Trophoblast cell (in vitro differentiated cells and primary cell): ENCODE measurements around the gene ADARB2.

ENCODE experiments used
- DNase-seq, 2 donors: peaks; one replicate each; pipeline ENCODE4 v3.0.0-alpha.2; 2016
- H2AFZ ChIP-seq: 2 replicates; pipeline ENCODE4 v1.6.1; 2013; ENCODE audit warnings: low read length, moderate library complexity, mild to moderate bottlenecking; ENCODE audit not compliant: insufficient read depth, poor library complexity
- H2AK5ac ChIP-seq: 2 replicates; pipeline ENCODE4 v1.6.1; 2013; ENCODE audit warnings: mild to moderate bottlenecking, low read length
- H2BK120ac ChIP-seq: 2 replicates; pipeline ENCODE4 v1.6.1; 2013; ENCODE audit warnings: low read length, mild to moderate bottlenecking, moderate library complexity; ENCODE audit not compliant: insufficient read depth, poor library complexity
- H2BK12ac ChIP-seq: 2 replicates; pipeline ENCODE4 v1.6.1; 2013; ENCODE audit warnings: mild to moderate bottlenecking, low read length, moderate library complexity
- H2BK5ac ChIP-seq: 2 replicates; pipeline ENCODE4 v1.6.1; 2013; ENCODE audit warnings: low read length, low read depth, moderate library complexity, mild to moderate bottlenecking; ENCODE audit not compliant: poor library complexity
- H3K14ac ChIP-seq: 2 replicates; pipeline ENCODE4 v1.6.1; 2013; ENCODE audit warnings: mild to moderate bottlenecking, low read length
- H3K18ac ChIP-seq: 2 replicates; pipeline ENCODE4 v1.6.1; 2013; ENCODE audit warnings: mild to moderate bottlenecking, low read length
- H3K23ac ChIP-seq: 2 replicates; pipeline ENCODE4 v1.6.1; 2013; ENCODE audit warnings: low read length
- H3K27ac ChIP-seq: 2 replicates; pipeline ENCODE4 v1.5.1; 2013; ENCODE audit warnings: low read depth, mild to moderate bottlenecking, inconsistent platforms, low read length, moderate library complexity
- H3K27me3 ChIP-seq: 2 replicates; pipeline ENCODE4 v1.6.1; 2013; ENCODE audit warnings: inconsistent platforms, mild to moderate bottlenecking, low read length, moderate library complexity; ENCODE audit not compliant: insufficient read depth
- H3K36me3 ChIP-seq, 2 experiments: 1 replicate in 1 of 2; 2 replicates in 1 of 2; pipeline ENCODE4 v1.6.1; 2013; ENCODE audit warnings: low read length in 2 of 2, mild to moderate bottlenecking in 2 of 2, moderate library complexity in 1 of 2; ENCODE audit not compliant: insufficient read depth in 2 of 2, control insufficient read depth in 1 of 2
- H3K4ac ChIP-seq: 2 replicates; pipeline ENCODE4 v1.6.1; 2013; ENCODE audit warnings: low read depth, mild to moderate bottlenecking, low read length, moderate library complexity
- H3K4me1 ChIP-seq, 2 experiments: 1 replicate in 1 of 2; 2 replicates in 1 of 2; pipeline ENCODE4 v1.6.1; 2013; ENCODE audit warnings: low read length in 2 of 2, mild to moderate bottlenecking in 2 of 2, moderate library complexity in 1 of 2; ENCODE audit not compliant: insufficient read depth in 2 of 2, control insufficient read depth in 1 of 2
- H3K4me2 ChIP-seq: 2 replicates; pipeline ENCODE4 v1.6.1; 2013; ENCODE audit warnings: inconsistent platforms, mild to moderate bottlenecking, low read length, moderate library complexity
- H3K4me3 ChIP-seq: 2 replicates; pipeline ENCODE4 v1.5.1; 2013; ENCODE audit warnings: mild to moderate bottlenecking, low read depth, low read length, inconsistent platforms
- H3K79me1 ChIP-seq: one replicate; pipeline ENCODE4 v1.6.1; 2013; ENCODE audit warnings: low read length
- H3K79me2 ChIP-seq: 2 replicates; pipeline ENCODE4 v1.6.1; 2013; ENCODE audit warnings: low read length, mild to moderate bottlenecking; ENCODE audit not compliant: control insufficient read depth, insufficient read depth, poor library complexity
- H3K9ac ChIP-seq: 2 replicates; pipeline ENCODE4 v1.6.1; 2013; ENCODE audit warnings: mild to moderate bottlenecking, low read length
- H3K9me3 ChIP-seq: 2 replicates; pipeline ENCODE4 v1.6.1; 2013; ENCODE audit warnings: low read depth, mild to moderate bottlenecking, control low read depth, inconsistent platforms, low read length; ENCODE audit not compliant: insufficient read depth
- H4K12ac ChIP-seq: 2 replicates; pipeline ENCODE4 v1.6.1; 2013; ENCODE audit warnings: low read depth, mild to moderate bottlenecking, low read length, moderate library complexity
- H4K8ac ChIP-seq: 2 replicates; pipeline ENCODE4 v1.6.1; 2013; ENCODE audit warnings: low read depth, mild to moderate bottlenecking, low read length, moderate library complexity
- H4K91ac ChIP-seq: one replicate; pipeline ENCODE4 v1.6.1; 2013; ENCODE audit warnings: low read depth, mild to moderate bottlenecking, low read length, moderate library complexity
- WGBS: extraction: QIAGEN DNeasy Blood & Tissue Kit; methylation state at CpG from one replicate; pipeline ENCODE4 v1.1.7; 2013; ENCODE audit warnings: missing lambda C conversion rate; ENCODE audit not compliant: insufficient read length, insufficient coverage; ENCODE audit errors: extremely low coverage; 5-methylcytosine and 5-hydroxymethylcytosine counted together

Gene ADARB2

GRCh38 chr10:1645896-1646295 is 91.4 kb downstream of the ADARB2 start:
- H4K12ac ChIP-seq: no peak overlapping the region
- no peak overlapping the region for H3K14ac ChIP-seq
- H3K36me3 ChIP-seq: no peaks in the 10 kb centered on the region
- H3K27ac ChIP-seq: no peak overlapping the region
- no peak overlapping the region for H3K9ac ChIP-seq
- no peak overlapping the region for H2BK5ac ChIP-seq
- H3K4me3 ChIP-seq: no peak overlapping the region
- H3K23ac ChIP-seq: no peak overlapping the region
- H2BK12ac ChIP-seq: no peak overlapping the region
- peaks cover 2% of the 10 kb centered on the region for H3K9me3 ChIP-seq
- no peaks in the 10 kb centered on the region for H3K79me2 ChIP-seq
- no peak overlapping the region for H2BK120ac ChIP-seq
- no peak for DNase-seq
- no peaks in the 10 kb centered on the region for H3K27me3 ChIP-seq
- no peaks in the 10 kb centered on the region for H3K79me1 ChIP-seq
- no peak overlapping the region for H3K18ac ChIP-seq
- no peak overlapping the region for H4K8ac ChIP-seq
- no peak overlapping the region for H2AFZ ChIP-seq
- no CpG with 5 or more reads among the region's 4 CpGs for WGBS
- no peak overlapping the region for H3K4ac ChIP-seq
- H2AK5ac ChIP-seq: no peak overlapping the region
- H3K4me1 ChIP-seq: no peaks in the 10 kb centered on the region
- no peak overlapping the region for H4K91ac ChIP-seq
- H3K4me2 ChIP-seq: no peak overlapping the region

DNA sequence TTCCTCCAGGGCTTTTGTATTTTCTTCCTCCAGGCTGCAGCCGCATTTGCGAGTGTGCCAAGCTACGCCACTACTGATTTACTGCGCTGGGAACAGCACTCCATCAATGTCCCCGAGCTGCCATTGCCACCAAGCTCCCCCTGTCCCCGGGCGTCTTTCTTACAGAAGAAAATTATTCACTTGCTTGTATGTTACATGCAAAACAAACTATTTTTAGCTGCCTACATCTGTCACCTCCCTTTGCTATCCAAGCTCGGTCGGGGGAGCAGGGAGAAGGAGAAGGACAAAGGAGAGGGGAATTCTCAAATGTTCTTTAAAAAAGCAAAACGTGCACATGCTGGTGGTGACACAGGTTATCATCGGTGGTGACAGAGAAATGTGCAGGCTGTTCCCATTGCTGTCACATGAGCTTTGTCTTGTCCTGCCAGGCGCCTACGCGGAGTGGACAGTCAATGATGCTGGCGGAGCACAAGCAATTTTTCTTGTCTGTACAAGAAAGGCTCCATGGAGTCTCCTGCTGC is 93.1 kb downstream of the ADARB2 start:
- Histone ChIP-seq H3K27me3 (no peaks in the 10 kb centered on the region), H2AFZ (no peak overlapping the region), H3K4ac (no peak overlapping the region), H3K9me3 (no peaks in the 10 kb centered on the region), H3K27ac (no peak overlapping the region), H4K12ac (no peak overlapping the region), H3K36me3 (no peaks in the 10 kb centered on the region), H4K91ac (no peak overlapping the region), H3K4me1 (no peaks in the 10 kb centered on the region), H3K18ac (no peak overlapping the region), H2AK5ac (no peak overlapping the region), H3K4me3 (no peak overlapping the region), H3K23ac (no peak overlapping the region), H3K9ac (no peak overlapping the region), H3K79me1 (no peaks in the 10 kb centered on the region), H2BK120ac (no peak overlapping the region), H3K79me2 (no peaks in the 10 kb centered on the region), H2BK12ac (no peak overlapping the region), H3K4me2 (no peak overlapping the region), H2BK5ac (no peak overlapping the region), H3K14ac (no peak overlapping the region), H4K8ac (no peak overlapping the region)
- no CpG with 5 or more reads among the region's 15 CpGs for WGBS
- DNase-seq: no peak

- H4K8ac ChIP-seq: no peak overlapping the region
- no peak overlapping the region for H3K9ac ChIP-seq
- DNase-seq: no peak
- no peak overlapping the region for H4K91ac ChIP-seq
- H3K4me1 ChIP-seq: no peaks in the 10 kb centered on the region
- H3K23ac ChIP-seq: no peak overlapping the region
- H3K4me2 ChIP-seq: no peak overlapping the region
- no peak overlapping the region for H3K4ac ChIP-seq
- H4K12ac ChIP-seq: no peak overlapping the region
- H3K27me3 ChIP-seq: no peaks in the 10 kb centered on the region
- no peaks in the 10 kb centered on the region for H3K36me3 ChIP-seq
- H3K14ac ChIP-seq: no peak overlapping the region
- no peak overlapping the region for H3K27ac ChIP-seq
- no peaks in the 10 kb centered on the region for H3K9me3 ChIP-seq
- H2AK5ac ChIP-seq: no peak overlapping the region
- H3K18ac ChIP-seq: no peak overlapping the region
- no peaks in the 10 kb centered on the region for H3K79me2 ChIP-seq
- H3K4me3 ChIP-seq: no peak overlapping the region
- no peak overlapping the region for H2AFZ ChIP-seq
- H2BK120ac ChIP-seq: no peak overlapping the region
- H2BK12ac ChIP-seq: no peak overlapping the region
- no CpG with 5 or more reads among the region's 9 CpGs for WGBS
- no peaks in the 10 kb centered on the region for H3K79me1 ChIP-seq
- no peak overlapping the region for H2BK5ac ChIP-seq
These were observed 93.5 kb downstream of the ADARB2 start for GRCh38 chr10:1643908-1644179.

GRCh38 chr10:1643161-1643907 is 94.0 kb downstream of the ADARB2 start:
- Histone ChIP-seq H2BK5ac (no peak overlapping the region), H4K91ac (no peak overlapping the region), H3K4me2 (no peak overlapping the region), H3K9me3 (no peaks in the 10 kb centered on the region), H3K14ac (no peak overlapping the region), H4K12ac (no peak overlapping the region), H2BK120ac (no peak overlapping the region), H3K4ac (no peak overlapping the region), H3K27me3 (no peaks in the 10 kb centered on the region), H3K18ac (no peak overlapping the region), H3K27ac (no peak overlapping the region), H3K79me1 (no peaks in the 10 kb centered on the region), H3K9ac (no peak overlapping the region), H3K79me2 (no peaks in the 10 kb centered on the region), H3K36me3 (no peaks in the 10 kb centered on the region), H3K4me3 (no peak overlapping the region), H3K4me1 (no peaks in the 10 kb centered on the region), H2AK5ac (no peak overlapping the region), H2BK12ac (no peak overlapping the region), H4K8ac (no peak overlapping the region), H3K23ac (no peak overlapping the region), H2AFZ (no peak overlapping the region)
- no CpG with 5 or more reads among the region's 11 CpGs for WGBS
- peak in 1 of 2 donors; percentile 27 for DNase-seq
